Measurements from ENCODE around the gene PRKAR2B.

- TF ChIP-seq, protein P1, sequence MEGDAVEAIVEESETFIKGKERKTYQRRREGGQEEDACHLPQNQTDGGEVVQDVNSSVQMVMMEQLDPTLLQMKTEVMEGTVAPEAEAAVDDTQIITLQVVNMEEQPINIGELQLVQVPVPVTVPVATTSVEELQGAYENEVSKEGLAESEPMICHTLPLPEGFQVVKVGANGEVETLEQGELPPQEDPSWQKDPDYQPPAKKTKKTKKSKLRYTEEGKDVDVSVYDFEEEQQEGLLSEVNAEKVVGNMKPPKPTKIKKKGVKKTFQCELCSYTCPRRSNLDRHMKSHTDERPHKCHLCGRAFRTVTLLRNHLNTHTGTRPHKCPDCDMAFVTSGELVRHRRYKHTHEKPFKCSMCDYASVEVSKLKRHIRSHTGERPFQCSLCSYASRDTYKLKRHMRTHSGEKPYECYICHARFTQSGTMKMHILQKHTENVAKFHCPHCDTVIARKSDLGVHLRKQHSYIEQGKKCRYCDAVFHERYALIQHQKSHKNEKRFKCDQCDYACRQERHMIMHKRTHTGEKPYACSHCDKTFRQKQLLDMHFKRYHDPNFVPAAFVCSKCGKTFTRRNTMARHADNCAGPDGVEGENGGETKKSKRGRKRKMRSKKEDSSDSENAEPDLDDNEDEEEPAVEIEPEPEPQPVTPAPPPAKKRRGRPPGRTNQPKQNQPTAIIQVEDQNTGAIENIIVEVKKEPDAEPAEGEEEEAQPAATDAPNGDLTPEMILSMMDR (IDR thresholded peaks at IDR 0.05): no peak
- no peak for TF ChIP-seq POLR2A (IDR thresholded peaks at IDR 0.05)
Observed at GRCh38 chr7:107045980-107046379, 1.5 kb downstream of the PRKAR2B start.

Data from lower leg skin (tissue), 3 donors.